Activated gamma-delta T cell treated with Interleukin-2 at 50 U/mL for 16 hours (primary cell): Measurements from ENCODE around the gene CNOT2.

Source experiments
- DNase-seq: peaks from one replicate; pipeline ENCODE4 v3.0.0-alpha.2; 2020

The CNOT2 gene

GRCh38 chr12:70307868-70308267, 64.6 kb downstream of the CNOT2 start:
- DNase-seq, result no peak

- no peak for DNase-seq
Observed at GRCh38 chr12:70309348-70309747, 66.1 kb downstream of the CNOT2 start.

- DNase-seq, result no peak
Observed at GRCh38 chr12:70314145-70314544, 70.9 kb downstream of the CNOT2 start.

GRCh38 chr12:70317781-70318180, 74.5 kb downstream of the CNOT2 start:
- no peak for DNase-seq

- DNase-seq, result no peak
Observed at GRCh38 chr12:70319605-70320004, 76.4 kb downstream of the CNOT2 start.

GRCh38 chr12:70321191-70321590, 78.0 kb downstream of the CNOT2 start:
- DNase-seq, result no peak

- no peak for DNase-seq
Observed at GRCh38 chr12:70327541-70327940, 84.3 kb downstream of the CNOT2 start.

GRCh38 chr12:70329728-70330127, 86.5 kb downstream of the CNOT2 start:
- no peak for DNase-seq

- no peak for DNase-seq
Observed at GRCh38 chr12:70330158-70330557, 86.9 kb downstream of the CNOT2 start.

GRCh38 chr12:70332236-70332635, 89.0 kb downstream of the CNOT2 start:
- DNase-seq, result no peak

- no peak for DNase-seq
Observed at GRCh38 chr12:70334742-70335141, 91.5 kb downstream of the CNOT2 start.

GRCh38 chr12:70338531-70338930, 95.3 kb downstream of the CNOT2 start:
- no peak for DNase-seq

GRCh38 chr12:70351076-70351475, 107.8 kb downstream of the CNOT2 start:
- DNase-seq, result no peak

GRCh38 chr12:70353780-70354660, 110.8 kb downstream of the CNOT2 start:
- no peak for DNase-seq

- no peak for DNase-seq
Observed at GRCh38 chr12:70354787-70355186, 111.6 kb downstream of the CNOT2 start.

- no peak for DNase-seq
Observed at GRCh38 chr12:70355972-70356371, 112.7 kb downstream of the CNOT2 start.

GRCh38 chr12:70359458-70360197, 116.4 kb downstream of the CNOT2 start:
- no peak for DNase-seq

GRCh38 chr12:70360218-70360617, 117.0 kb downstream of the CNOT2 start:
- no peak for DNase-seq

- no peak for DNase-seq
Observed at GRCh38 chr12:70364695-70365397, 121.6 kb downstream of the CNOT2 start.

- no peak for DNase-seq
Observed at GRCh38 chr12:70365398-70365647, 122.1 kb downstream of the CNOT2 start.

- peak; percentile 65 for DNase-seq
Observed at GRCh38 chr12:70365648-70366518, 122.7 kb downstream of the CNOT2 start, which contains the start of gene KCNMB4. KCNMB4 (plus strand) TSS chr12:70366290; CDS start chr12:70366735, 445 bp downstream.

- DNase-seq, result peak; percentile 65
Observed at GRCh38 chr12:70366581-70367257, 123.5 kb downstream of the CNOT2 start.
